OCI-LY1 (cell line): ENCODE measurements around the gene TMEM40.

Source experiments
- H2AFZ ChIP-seq: fragments of 200-600 bp; sonication (generic), shearing (Covaris generic); 2 replicates; pipeline ENCODE4 v1.6.0; 2014; ENCODE audit warnings: antibody characterized with exemption, mild to moderate bottlenecking, low read length
- H3F3A ChIP-seq: fragments of 200-600 bp; sonication (generic), shearing (Covaris generic); 2 replicates; pipeline ENCODE4 v1.6.0; 2014; ENCODE audit warnings: mild to moderate bottlenecking, antibody characterized with exemption, low read length, moderate library complexity; ENCODE audit not compliant: insufficient read depth
- H3K27ac ChIP-seq: fragments of 200-600 bp; sonication (generic); 2 replicates; pipeline ENCODE4 v1.5.1; 2014; ENCODE audit warnings: low read length, mixed run types, mild to moderate bottlenecking, low read depth; ENCODE audit not compliant: poor library complexity, severe bottlenecking
- H3K27me3 ChIP-seq: fragments of 200-600 bp; sonication (generic); 2 replicates; pipeline ENCODE4 v1.6.0; 2014; ENCODE audit warnings: antibody characterized with exemption, mild to moderate bottlenecking, low read length, moderate library complexity; ENCODE audit not compliant: insufficient read depth
- H3K36me3 ChIP-seq: fragments of 200-600 bp; sonication (generic); 2 replicates; pipeline ENCODE4 v1.6.1; 2014; ENCODE audit warnings: mild to moderate bottlenecking, antibody characterized with exemption, low read length, moderate library complexity, mixed read lengths; ENCODE audit not compliant: insufficient read depth
- H3K4me1 ChIP-seq: fragments of 200-600 bp; sonication (generic); 2 replicates; pipeline ENCODE4 v1.5.1; 2014; ENCODE audit warnings: mild to moderate bottlenecking, low read length, moderate library complexity; ENCODE audit not compliant: insufficient read depth, severe bottlenecking
- H3K4me2 ChIP-seq: fragments of 200-600 bp; sonication (generic), shearing (Covaris generic); 2 replicates; pipeline ENCODE4 v1.6.1; 2014; ENCODE audit warnings: low read length
- H3K4me3 ChIP-seq: fragments of 200-600 bp; sonication (generic); 2 replicates; pipeline ENCODE4 v1.5.1; 2014; ENCODE audit warnings: low read length, low read depth, mild to moderate bottlenecking, mixed read lengths; ENCODE audit not compliant: poor library complexity, severe bottlenecking
- H3K79me2 ChIP-seq: fragments of 200-600 bp; shearing (Covaris generic); 2 replicates; pipeline ENCODE4 v1.6.1; 2016; ENCODE audit warnings: mixed run types, low read length, mixed read lengths; ENCODE audit not compliant: insufficient read depth
- H3K9ac ChIP-seq: fragments of 200-600 bp; sonication (generic), shearing (Covaris generic); 2 replicates; pipeline ENCODE4 v1.6.1; 2014; ENCODE audit warnings: mild to moderate bottlenecking, low read length, mixed read lengths
- H3K9me2 ChIP-seq: fragments of 200-600 bp; sonication (generic), shearing (Covaris generic); 2 replicates; pipeline ENCODE4 v1.6.1; 2014; ENCODE audit warnings: low read depth, mild to moderate bottlenecking, low read length, mixed read lengths
- H3K9me3 ChIP-seq: fragments of 200-600 bp; shearing (Covaris generic); 2 replicates; pipeline ENCODE4 v1.6.1; 2014; ENCODE audit warnings: low read length, mixed read lengths
- H4K20me1 ChIP-seq: fragments of 200-600 bp; sonication (generic), shearing (Covaris generic); 2 replicates; pipeline ENCODE4 v1.6.0; 2016; ENCODE audit warnings: mild to moderate bottlenecking, low read length; ENCODE audit not compliant: insufficient read depth
- EZH2 ChIP-seq: fragments of 200-600 bp; sonication (generic), shearing (Covaris generic); IDR thresholded peaks from 2 replicates; pipeline ENCODE4 v1.8.0; 2017; ENCODE audit warnings: borderline replicate concordance, mixed run types, mild to moderate bottlenecking, antibody characterized with exemption, low read length, moderate library complexity, mixed read lengths
- TF ChIP-seq, protein P1 (sequence below): fragments of 200-600 bp; sonication (generic), shearing (Covaris generic); IDR thresholded peaks from 2 replicates; pipeline ENCODE4 v1.5.1; 2017; ENCODE audit warnings: mild to moderate bottlenecking, antibody characterized with exemption, low read length, moderate library complexity, mixed read lengths

Gene TMEM40

GRCh38 chr3:12772462-12772861 is 13.4 kb upstream of the TMEM40 start:
- Histone ChIP-seq H3K4me2 (no peak overlapping the region), H4K20me1 (no peaks in the 10 kb centered on the region), H2AFZ (no peak overlapping the region), H3K9me2 (no peaks in the 10 kb centered on the region), H3K36me3 (no peaks in the 10 kb centered on the region; the same call in 1 of the 2 replicates), H3K9ac (no peak overlapping the region), H3K4me1 (no peaks in the 10 kb centered on the region), H3K4me3 (no peak overlapping the region), H3K9me3 (peaks cover 8% of the 10 kb centered on the region; the same call in 1 of the 2 replicates), H3K27me3 (peaks cover 6% of the 10 kb centered on the region; the same call in 1 of the 2 replicates), H3K27ac (no peak overlapping the region), H3K79me2 (no peaks in the 10 kb centered on the region), H3F3A (no peaks in the 10 kb centered on the region)
- TF ChIP-seq EZH2 = no peak
- TF ChIP-seq, protein P1, sequence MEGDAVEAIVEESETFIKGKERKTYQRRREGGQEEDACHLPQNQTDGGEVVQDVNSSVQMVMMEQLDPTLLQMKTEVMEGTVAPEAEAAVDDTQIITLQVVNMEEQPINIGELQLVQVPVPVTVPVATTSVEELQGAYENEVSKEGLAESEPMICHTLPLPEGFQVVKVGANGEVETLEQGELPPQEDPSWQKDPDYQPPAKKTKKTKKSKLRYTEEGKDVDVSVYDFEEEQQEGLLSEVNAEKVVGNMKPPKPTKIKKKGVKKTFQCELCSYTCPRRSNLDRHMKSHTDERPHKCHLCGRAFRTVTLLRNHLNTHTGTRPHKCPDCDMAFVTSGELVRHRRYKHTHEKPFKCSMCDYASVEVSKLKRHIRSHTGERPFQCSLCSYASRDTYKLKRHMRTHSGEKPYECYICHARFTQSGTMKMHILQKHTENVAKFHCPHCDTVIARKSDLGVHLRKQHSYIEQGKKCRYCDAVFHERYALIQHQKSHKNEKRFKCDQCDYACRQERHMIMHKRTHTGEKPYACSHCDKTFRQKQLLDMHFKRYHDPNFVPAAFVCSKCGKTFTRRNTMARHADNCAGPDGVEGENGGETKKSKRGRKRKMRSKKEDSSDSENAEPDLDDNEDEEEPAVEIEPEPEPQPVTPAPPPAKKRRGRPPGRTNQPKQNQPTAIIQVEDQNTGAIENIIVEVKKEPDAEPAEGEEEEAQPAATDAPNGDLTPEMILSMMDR = no peak

DNA sequence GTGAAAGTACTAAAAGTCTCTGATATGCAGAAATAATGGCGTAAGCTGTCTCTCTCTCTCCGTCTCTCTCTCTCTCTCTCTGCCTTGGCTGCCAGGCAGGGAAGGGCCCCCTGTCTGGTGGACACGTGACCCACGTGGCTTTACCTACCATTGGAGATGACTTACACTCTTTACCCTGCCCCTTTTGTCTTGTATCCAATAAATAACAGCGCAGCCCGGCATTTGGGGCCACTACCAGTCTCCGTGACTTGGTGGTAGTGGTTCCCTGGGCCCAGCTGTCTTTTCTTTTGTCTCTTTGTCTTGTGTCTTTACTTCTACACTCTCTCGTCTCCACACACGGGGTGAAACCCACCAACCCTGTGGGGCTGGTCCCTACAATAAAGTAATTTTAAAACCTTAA is 12.2 kb upstream of the TMEM40 start:
- Histone ChIP-seq H3K9ac (no peak overlapping the region), H3F3A (no peaks in the 10 kb centered on the region), H4K20me1 (no peaks in the 10 kb centered on the region), H3K9me3 (peaks cover 8% of the 10 kb centered on the region; the same call in 1 of the 2 replicates), H3K36me3 (no peaks in the 10 kb centered on the region; the same call in 1 of the 2 replicates), H3K4me1 (no peaks in the 10 kb centered on the region), H3K79me2 (no peaks in the 10 kb centered on the region), H2AFZ (no peak overlapping the region), H3K27me3 (no peaks in the 10 kb centered on the region; the same call in 1 of the 2 replicates), H3K4me2 (no peak overlapping the region), H3K4me3 (no peak overlapping the region), H3K27ac (no peak overlapping the region), H3K9me2 (no peaks in the 10 kb centered on the region)
- TF ChIP-seq EZH2 = no peak
- TF ChIP-seq, protein P1 = no peak

- Histone ChIP-seq H2AFZ (no peak overlapping the region), H3F3A (no peaks in the 10 kb centered on the region)
Observed at GRCh38 chr3:12769761-12770160, 10.7 kb upstream of the TMEM40 start.

More at GRCh38 chr3:12769761-12770160, 10.7 kb upstream of the TMEM40 start:
- Histone ChIP-seq H3K9me3 (no peaks in the 10 kb centered on the region), H3K4me1 (no peaks in the 10 kb centered on the region), H3K27ac (no peak overlapping the region), H3K4me3 (no peak overlapping the region), H3K9me2 (no peaks in the 10 kb centered on the region), H3K4me2 (no peak overlapping the region), H3K36me3 (no peaks in the 10 kb centered on the region), H3K9ac (no peak overlapping the region), H3K27me3 (no peaks in the 10 kb centered on the region), H3K79me2 (no peaks in the 10 kb centered on the region), H4K20me1 (no peaks in the 10 kb centered on the region)
- no peak for TF ChIP-seq EZH2
- TF ChIP-seq, protein P1 = no peak
